Mucosa of gallbladder (tissue), 1 donor: ENCODE measurements around the gene DNPEP. TPM values are rescaled to one million over a fixed set of nuclear protein-coding genes. Genes with fewer than 3 reads are reported as not detected.

Experiments
- DNase-seq: peaks from one replicate; pipeline ENCODE4 v3.0.0-alpha.2; 2020; ENCODE audit warnings: low spot score
- total RNA-seq: library from RNA; stranded (reverse); gene quantifications from one replicate; pipeline ENCODE4 v1.2.1, GENCODE V29; 2021
- donor health status: DM: no; HTN: no; CAD: no.

Gene DNPEP
- total RNA-seq, result 58.5 TPM

DNA sequence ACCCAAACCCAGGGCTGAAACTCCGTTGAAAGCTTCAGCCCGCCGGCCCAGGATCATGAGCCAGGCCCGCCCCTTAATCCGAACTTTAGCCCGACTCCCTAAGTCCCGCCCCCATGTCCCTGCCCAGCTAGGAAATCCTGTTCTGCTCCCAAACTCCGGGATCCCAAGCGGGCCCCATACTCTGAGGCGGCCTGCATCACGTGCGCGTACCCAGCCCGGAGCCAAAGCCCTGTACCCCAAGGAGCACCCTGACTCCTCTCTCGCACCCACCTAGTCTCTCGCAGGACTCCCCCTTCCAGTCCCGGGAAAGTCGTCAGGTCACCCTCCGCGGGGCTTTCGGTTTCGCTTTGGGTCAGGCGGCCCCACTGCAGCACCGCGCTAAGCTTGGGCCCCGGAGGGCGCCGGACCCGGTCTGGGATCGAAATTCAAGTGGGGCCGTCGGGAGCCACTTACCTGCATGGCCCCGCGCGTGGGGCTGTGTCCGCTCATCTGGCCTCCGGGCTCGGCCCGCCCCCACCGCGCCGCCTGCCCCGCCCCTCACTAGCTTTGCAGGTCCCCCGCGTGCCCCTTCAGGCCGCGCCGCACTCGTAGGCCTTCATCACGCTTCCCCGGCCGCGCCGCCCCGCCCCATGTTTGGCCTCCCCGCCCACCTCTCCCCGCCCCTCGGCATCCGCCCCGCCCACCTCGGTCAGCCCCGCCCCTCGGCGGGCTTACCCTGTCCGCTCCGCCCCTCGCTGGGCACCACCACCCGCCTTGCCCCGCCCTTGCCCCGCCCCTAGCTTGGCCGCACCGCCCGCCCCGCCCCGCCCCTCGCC, at the start of gene DNPEP:
Gene DNPEP (minus strand): TSS at position 607 of the 815 bp plus-strand sequence. CDS start 118 bp downstream, at position 489.
- peak; percentile 94 for DNase-seq

DNA sequence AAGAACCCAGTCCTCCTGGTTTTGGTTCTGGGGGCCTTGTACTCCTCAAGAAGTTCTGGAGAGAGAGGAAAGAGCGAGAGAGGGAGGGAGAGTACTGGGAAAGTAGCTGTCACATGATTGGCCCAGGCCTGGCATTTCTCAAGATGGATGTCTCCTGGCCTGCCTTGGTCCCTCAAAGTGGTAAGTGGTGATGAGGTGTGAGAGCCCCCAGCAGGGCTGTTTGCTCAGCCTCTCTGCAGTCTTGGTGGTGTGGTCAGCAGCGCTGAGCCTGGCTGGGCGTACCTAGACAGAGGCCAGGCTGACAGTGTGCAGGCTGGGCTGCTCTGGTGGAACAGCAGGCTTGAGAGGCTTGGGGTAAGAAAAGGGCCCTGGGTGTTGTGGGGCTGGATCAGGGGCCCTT, 49.4 kb upstream of the DNPEP start:
- DNase-seq, result no peak

GRCh38 chr2:219436491-219436890, 48.8 kb upstream of the DNPEP start:
- no peak for DNase-seq

GRCh38 chr2:219435701-219436100, 48.0 kb upstream of the DNPEP start:
- DNase-seq, result no peak

DNA sequence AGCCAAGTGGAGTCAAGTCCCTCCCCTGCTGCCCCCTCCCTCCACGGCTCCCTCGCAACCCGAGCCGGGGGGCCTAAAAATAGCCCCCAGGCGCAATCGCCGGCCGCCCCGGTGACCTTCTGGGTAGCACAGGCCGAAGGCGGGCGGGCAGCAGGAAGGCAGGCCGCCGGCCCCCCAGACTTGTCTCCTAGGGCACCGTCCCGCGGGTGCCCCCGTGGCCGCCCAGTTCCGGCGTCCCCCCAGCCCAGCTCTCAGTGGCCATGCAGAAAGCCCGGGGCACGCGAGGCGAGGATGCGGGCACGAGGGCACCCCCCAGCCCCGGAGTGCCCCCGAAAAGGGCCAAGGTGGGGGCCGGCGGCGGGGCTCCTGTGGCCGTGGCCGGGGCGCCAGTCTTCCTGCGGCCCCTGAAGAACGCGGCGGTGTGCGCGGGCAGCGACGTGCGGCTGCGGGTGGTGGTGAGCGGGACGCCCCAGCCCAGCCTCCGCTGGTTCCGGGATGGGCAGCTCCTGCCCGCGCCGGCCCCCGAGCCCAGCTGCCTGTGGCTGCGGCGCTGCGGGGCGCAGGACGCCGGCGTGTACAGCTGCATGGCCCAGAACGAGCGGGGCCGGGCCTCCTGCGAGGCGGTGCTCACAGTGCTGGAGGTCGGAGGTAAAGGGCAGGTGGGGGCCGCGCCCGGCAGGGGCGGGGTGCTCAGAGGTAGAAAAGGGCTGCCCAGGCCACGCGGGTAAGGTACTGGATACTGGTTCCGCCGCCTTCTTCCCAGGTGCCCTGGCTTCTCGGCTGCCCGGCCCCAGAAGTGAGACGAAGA, 47.2 kb upstream of the DNPEP start, which contains the start of gene SPEG:
Gene SPEG (plus strand): TSS at position 126 of the 808 bp plus-strand sequence. CDS start 135 bp downstream, at position 261.
- no peak for DNase-seq

GRCh38 chr2:219434468-219434717, 46.7 kb upstream of the DNPEP start:
- DNase-seq, result no peak

GRCh38 chr2:219433666-219434467, 46.2 kb upstream of the DNPEP start:
- DNase-seq, result no peak

DNA sequence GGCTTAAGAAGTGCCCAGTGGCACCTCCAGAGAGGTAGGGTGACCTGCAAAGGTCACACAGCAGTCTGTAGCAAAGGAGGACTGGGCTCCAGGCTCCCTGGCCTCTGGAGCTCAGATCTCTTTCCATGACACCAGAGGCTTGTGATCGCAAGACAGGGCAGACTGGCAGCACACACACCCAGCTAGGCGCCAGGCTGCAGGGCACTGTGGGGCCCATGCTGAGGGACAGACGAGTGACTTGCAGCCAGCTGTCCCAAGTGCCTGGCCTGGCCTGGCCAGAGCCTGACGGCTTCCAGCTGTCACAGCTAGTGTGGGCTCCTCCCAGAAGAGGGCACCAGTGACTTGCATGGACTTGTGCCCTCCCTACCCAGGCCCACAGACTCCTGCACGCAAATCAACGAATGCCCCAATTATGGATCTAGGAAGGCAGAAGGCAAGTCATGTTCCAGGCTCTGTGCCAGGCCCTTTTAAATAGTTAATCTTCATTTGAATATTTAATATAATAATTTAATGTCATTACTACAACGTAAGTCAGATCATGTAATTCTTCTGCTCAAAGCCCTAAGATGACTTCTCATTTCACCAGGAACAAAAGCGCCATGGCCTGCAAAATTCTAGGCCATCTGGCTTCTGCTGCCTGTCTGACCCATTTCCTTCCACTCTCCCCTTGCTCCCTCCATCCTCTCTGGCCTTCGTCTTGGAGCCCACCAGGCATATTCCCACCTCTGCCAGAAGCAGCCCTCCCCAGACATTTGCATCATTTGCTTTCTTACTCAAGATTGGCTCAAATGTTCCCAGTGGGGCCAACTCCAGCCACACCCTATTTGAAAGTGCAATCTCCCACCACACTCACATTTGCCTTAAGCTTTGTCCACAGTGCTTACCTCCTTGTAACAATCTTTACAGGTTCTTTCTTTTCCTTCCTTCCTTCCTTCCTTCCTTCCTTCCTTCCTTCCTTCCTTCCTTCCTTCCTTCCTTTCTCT, 43.2 kb upstream of the DNPEP start:
- DNase-seq, result no peak

DNA sequence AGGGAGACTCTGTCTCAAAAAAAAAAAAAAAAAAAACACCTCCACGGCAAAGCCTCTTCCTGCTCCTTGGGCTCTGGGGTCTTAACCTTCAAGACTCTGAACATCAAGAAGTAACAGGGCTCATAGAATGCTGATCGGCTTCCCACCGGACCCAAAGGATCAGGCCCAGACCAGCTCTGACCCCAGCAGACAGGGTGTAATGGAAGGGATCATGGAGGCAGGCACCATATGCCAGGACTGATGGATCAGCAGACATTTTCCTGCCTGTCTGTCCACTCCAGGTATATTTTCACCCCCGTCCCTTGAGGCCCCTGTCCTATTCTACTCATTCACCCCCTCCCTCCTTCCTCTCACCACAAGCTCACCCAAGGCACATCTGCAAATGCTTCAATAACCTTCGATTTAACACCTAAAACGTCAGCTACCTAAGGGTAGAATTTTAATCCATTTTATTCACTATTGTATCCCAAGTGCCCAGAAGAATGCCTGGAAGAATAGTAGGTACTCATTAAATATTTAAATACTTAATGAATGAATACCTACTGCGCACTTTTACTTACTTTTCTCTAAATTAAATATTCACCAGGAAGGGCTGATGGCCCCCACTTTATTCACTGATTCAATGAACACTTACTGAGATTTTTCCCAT, 42.4 kb upstream of the DNPEP start:
- DNase-seq, result no peak

DNA sequence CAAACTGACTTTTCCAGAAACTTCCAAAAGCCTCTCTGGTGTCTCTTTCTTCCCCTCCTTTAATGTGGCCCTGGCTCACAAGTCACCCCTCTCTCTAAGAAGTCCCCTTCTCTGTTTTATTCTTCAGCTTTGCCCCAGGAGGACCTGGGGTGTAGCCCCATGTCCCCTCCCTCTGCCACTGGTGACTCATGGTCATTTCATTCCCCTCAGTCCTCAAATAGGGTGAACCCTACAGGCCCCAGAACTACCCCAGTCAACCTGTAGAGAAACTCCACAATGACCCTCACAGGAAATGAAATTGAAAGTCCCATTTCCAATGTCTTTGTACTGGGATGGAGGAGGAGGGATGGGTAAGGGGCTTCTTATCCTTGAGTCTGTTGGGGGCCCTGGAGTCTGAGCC, 40.8 kb upstream of the DNPEP start:
- DNase-seq, result no peak

GRCh38 chr2:219426534-219427136, 38.9 kb upstream of the DNPEP start:
- DNase-seq, result no peak

DNA sequence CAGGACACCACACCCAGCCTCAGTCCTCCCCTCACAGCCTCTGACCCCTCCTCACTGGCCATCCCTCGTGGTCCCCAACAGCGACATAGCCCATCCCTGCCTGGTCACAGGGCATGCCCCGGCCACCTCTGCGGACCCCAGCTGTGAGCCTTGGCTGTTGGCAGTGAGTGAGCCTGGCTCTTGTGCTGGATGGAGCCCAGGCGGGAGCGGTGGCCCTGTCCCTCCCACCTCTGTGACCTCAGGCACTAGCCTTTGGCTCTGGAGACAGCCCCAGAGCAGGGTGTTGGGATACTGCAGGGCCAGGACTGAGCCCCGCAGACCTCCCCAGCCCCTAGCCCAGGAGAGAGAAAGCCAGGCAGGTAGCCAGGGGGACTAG, 38.3 kb upstream of the DNPEP start:
- no peak for DNase-seq

GRCh38 chr2:219425238-219426067, 37.7 kb upstream of the DNPEP start:
- DNase-seq, result no peak

DNA sequence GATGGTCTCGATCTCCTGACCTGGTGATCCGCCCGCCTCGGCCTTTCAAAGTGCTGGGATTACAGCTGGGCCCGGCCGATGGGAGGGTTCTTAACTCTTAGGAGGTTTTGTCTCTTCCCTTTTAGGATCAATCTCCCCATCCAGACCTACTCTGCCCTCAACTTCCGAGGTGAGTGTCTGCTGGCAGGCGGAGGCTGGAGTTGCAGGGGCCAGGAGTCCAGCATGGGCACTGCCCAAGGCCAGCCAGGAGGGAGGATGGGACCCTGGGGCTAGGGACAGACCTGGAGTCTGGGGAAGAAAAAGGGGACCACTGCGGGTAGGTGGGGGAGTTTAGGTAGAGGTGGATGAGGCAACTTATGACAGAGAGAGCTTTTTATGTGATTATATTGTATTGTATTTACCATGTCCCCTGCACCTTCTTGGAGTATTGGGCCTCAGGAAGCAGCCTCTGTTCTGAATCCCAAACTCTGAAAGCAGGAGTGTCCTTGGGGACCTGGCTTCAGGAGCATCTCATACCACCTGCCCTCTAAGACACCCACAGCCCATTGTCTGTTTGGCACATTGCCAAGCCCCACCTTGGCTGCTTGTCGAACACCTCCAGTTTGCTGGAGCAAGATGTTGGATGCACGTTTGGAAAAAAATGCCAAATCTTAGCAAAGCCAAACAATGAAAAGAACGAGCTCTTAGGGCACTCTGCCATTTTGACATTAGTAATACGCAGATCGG, 36.1 kb upstream of the DNPEP start:
- DNase-seq, result no peak

- no peak for DNase-seq
These were observed 35.3 kb upstream of the DNPEP start for GRCh38 chr2:219422952-219423534.

GRCh38 chr2:219421323-219421722, 33.6 kb upstream of the DNPEP start:
- no peak for DNase-seq

GRCh38 chr2:219420687-219421086, 33.0 kb upstream of the DNPEP start:
- DNase-seq, result no peak
